ENCODE results near the gene SLC5A6. TPM values are rescaled to one million over a fixed set of nuclear protein-coding genes. Genes with fewer than 3 reads are reported as not detected.
"Not testable (repeated sequence)": the region's sequence is repeated elsewhere in the genome, so short reads cannot be mapped to it uniquely, and the experiment has no call there.

SLC5A6 gene
- total and polyA plus RNA-seq, 2 donors, result 8.2 to 17.7 TPM

GRCh38 chr2:27206346-27206745 lies 5.7 kb downstream of the SLC5A6 start:
- Histone ChIP-seq H3K4me3 (ENCODE audit: low read depth, low read length) (no peak overlapping the region), H3K27ac (ENCODE audit: low read depth) (no peak overlapping the region), H3K36me3 (ENCODE audit: insufficient read depth) (peaks cover 2% of the 10 kb centered on the region), H3K4me1 (ENCODE audit: insufficient read depth) (no peaks in the 10 kb centered on the region)
- WGBS, result 96% methylated on average over 6 of the region's 6 CpGs
- no peak for DNase-seq (ENCODE audit: extremely low spot score)

DNA sequence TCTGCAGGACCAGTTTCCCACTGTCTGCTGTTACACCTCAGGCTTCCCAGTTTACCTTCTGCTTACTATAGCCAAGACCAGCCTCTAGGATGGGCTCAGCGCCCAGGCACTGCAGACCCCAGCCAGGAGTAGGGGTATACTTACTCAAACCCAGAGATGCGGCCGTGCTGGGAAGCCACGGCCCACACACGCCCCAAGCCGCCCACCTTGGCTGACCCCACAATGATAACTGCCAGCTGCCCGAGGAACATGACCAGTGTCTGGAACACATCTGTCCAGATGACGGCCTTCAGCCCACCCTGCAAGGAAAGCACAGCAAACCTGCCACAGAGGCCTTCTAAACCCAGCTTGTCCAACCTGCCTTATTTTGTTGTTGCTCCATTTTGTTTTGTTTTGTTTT lies 6.9 kb downstream of the SLC5A6 start:
- H3K4me1 ChIP-seq (ENCODE audit: insufficient read depth), result no peaks in the 10 kb centered on the region
- H3K36me3 ChIP-seq (ENCODE audit: insufficient read depth), result peaks cover 2% of the 10 kb centered on the region
- H3K4me3 ChIP-seq (ENCODE audit: low read depth, low read length), result no peak overlapping the region
- no peak overlapping the region for H3K27ac ChIP-seq (ENCODE audit: low read depth)
- 73% methylated on average over 8 of the region's 8 CpGs for WGBS
- DNase-seq (ENCODE audit: extremely low spot score), result no peak

DNA sequence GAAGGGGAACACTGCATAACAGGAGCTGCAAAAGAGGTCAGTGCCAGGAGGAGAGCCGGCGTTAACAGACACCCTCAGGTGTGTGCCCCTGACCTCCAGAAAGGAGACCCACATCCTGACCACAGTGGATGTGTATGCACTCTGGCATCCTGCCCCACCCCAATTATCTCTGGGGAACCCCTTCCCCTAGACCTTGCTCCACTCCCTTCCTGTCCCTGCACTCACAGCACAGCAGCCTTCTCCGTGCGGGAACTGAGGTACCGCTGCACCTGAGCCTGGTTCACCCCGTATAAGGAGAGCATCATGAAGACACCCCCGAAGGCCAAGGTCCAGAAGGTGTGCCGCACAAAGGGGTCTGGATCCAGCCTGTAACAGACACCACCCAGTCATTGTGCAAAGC lies 7.5 kb downstream of the SLC5A6 start:
- H3K4me1 ChIP-seq (ENCODE audit: insufficient read depth), result no peaks in the 10 kb centered on the region
- H3K27ac ChIP-seq (ENCODE audit: low read depth), result no peak overlapping the region
- whole genome bisulfite sequencing, result 95% methylated on average over 8 of the region's 8 CpGs
- peaks cover 2% of the 10 kb centered on the region for H3K36me3 ChIP-seq (ENCODE audit: insufficient read depth)
- no peak for DNase-seq (ENCODE audit: extremely low spot score)
- H3K4me3 ChIP-seq (ENCODE audit: low read depth, low read length), result no peak overlapping the region

- 94% methylated on average over 9 of the region's 9 CpGs for WGBS
- Histone ChIP-seq H3K36me3 (ENCODE audit: insufficient read depth) (peaks cover 2% of the 10 kb centered on the region), H3K27ac (ENCODE audit: low read depth) (no peak overlapping the region), H3K4me3 (ENCODE audit: low read depth, low read length) (no peak overlapping the region), H3K4me1 (ENCODE audit: insufficient read depth) (no peaks in the 10 kb centered on the region)
- DNase-seq (ENCODE audit: extremely low spot score), result no peak
Observed at GRCh38 chr2:27203741-27204140, 8.3 kb downstream of the SLC5A6 start.

- Histone ChIP-seq H3K36me3 (ENCODE audit: insufficient read depth) (peaks cover 2% of the 10 kb centered on the region), H3K27ac (ENCODE audit: low read depth) (no peak overlapping the region), H3K4me3 (ENCODE audit: low read depth, low read length) (no peak overlapping the region), H3K4me1 (ENCODE audit: insufficient read depth) (no peaks in the 10 kb centered on the region)
- no peak for DNase-seq (ENCODE audit: extremely low spot score)
- 89% methylated on average over 2 of the region's 2 CpGs for WGBS
Observed at GRCh38 chr2:27202854-27203253, 9.2 kb downstream of the SLC5A6 start.

GRCh38 chr2:27201675-27202074 lies 10.4 kb downstream of the SLC5A6 start:
- no peak overlapping the region for H3K4me3 ChIP-seq (ENCODE audit: low read depth, low read length)
- no peaks in the 10 kb centered on the region for H3K4me1 ChIP-seq (ENCODE audit: insufficient read depth)
- 94% methylated on average over 7 of the region's 7 CpGs for WGBS
- DNase-seq (ENCODE audit: extremely low spot score), result no peak
- H3K36me3 ChIP-seq (ENCODE audit: insufficient read depth), result peaks cover 2% of the 10 kb centered on the region
- H3K27ac ChIP-seq (ENCODE audit: low read depth), result no peak overlapping the region

DNA sequence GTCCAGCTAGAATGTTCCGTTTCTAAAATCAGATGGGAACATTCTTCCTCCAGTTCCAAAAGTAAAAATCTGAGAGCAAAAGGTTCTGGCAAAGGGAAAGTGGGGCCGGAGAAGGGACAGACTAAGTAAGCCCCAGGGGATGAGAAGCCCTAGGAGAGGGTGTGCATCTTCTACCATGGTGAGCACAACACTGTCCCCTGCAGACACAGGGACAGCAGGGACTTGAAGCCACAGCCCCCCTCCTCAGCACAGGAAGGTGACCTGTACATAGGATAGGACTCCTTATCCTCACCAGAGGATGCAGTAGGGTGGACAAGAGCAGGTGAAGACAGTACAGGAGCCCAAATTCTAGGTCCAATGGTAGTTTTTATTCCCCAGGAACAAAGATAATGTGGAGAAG lies 12.8 kb downstream of the SLC5A6 start:
- DNase-seq (ENCODE audit: extremely low spot score), result no peak
- Histone ChIP-seq H3K4me1 (ENCODE audit: insufficient read depth) (no peaks in the 10 kb centered on the region), H3K36me3 (ENCODE audit: insufficient read depth) (no peaks in the 10 kb centered on the region), H3K4me3 (ENCODE audit: low read depth, low read length) (no peak overlapping the region), H3K27ac (ENCODE audit: low read depth) (no peak overlapping the region)
- WGBS, result 76% methylated on average over 2 of the region's 2 CpGs

- no peak overlapping the region for H3K4me3 ChIP-seq (ENCODE audit: low read depth, low read length)
- 74% methylated on average over 2 of the region's 2 CpGs for WGBS
- no peaks in the 10 kb centered on the region for H3K36me3 ChIP-seq (ENCODE audit: insufficient read depth)
- H3K4me1 ChIP-seq (ENCODE audit: insufficient read depth), result no peaks in the 10 kb centered on the region
- no peak for DNase-seq (ENCODE audit: extremely low spot score)
- H3K27ac ChIP-seq (ENCODE audit: low read depth), result no peak overlapping the region
Observed at GRCh38 chr2:27198627-27199026, 13.4 kb downstream of the SLC5A6 start.

GRCh38 chr2:27198068-27198467 lies 14.0 kb downstream of the SLC5A6 start:
- not testable (repeated sequence) for H3K36me3 ChIP-seq (ENCODE audit: insufficient read depth); H3K4me1 ChIP-seq (ENCODE audit: insufficient read depth); H3K4me3 ChIP-seq (ENCODE audit: low read depth, low read length); DNase-seq (ENCODE audit: extremely low spot score); H3K27ac ChIP-seq (ENCODE audit: low read depth)
- 85% methylated on average over 3 of the region's 3 CpGs for WGBS

DNA sequence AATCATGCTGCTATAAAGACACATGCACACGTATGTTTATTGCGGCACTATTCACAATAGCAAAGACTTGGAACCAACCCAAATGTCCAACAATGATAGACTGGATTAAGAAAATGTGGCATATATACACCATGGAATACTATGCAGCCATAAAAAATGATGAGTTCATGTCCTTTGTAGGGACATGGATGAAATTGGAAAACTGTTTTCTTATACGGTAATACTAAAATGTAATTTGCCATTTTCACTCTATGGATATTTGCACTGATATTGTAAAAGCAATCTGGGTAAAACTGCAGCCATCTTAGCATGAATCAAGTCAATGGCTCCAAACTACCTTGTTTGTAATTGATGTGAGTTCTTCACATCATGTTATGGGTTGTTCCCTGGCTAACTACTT lies 16.3 kb downstream of the SLC5A6 start:
- H3K4me3 ChIP-seq (ENCODE audit: low read depth, low read length); H3K27ac ChIP-seq (ENCODE audit: low read depth); H3K4me1 ChIP-seq (ENCODE audit: insufficient read depth); DNase-seq (ENCODE audit: extremely low spot score); H3K36me3 ChIP-seq (ENCODE audit: insufficient read depth): not testable (repeated sequence)
- WGBS, result 77% methylated on average over 3 of the region's 3 CpGs

GRCh38 chr2:27194538-27195354 lies 17.3 kb downstream of the SLC5A6 start:
- Histone ChIP-seq H3K27ac (ENCODE audit: low read depth) (no peak overlapping the region), H3K4me3 (ENCODE audit: low read depth, low read length) (no peak overlapping the region), H3K36me3 (ENCODE audit: insufficient read depth) (no peaks in the 10 kb centered on the region), H3K4me1 (ENCODE audit: insufficient read depth) (no peaks in the 10 kb centered on the region)
- 68% methylated on average over 17 of the region's 17 CpGs for WGBS
- no peak for DNase-seq (ENCODE audit: extremely low spot score)

DNA sequence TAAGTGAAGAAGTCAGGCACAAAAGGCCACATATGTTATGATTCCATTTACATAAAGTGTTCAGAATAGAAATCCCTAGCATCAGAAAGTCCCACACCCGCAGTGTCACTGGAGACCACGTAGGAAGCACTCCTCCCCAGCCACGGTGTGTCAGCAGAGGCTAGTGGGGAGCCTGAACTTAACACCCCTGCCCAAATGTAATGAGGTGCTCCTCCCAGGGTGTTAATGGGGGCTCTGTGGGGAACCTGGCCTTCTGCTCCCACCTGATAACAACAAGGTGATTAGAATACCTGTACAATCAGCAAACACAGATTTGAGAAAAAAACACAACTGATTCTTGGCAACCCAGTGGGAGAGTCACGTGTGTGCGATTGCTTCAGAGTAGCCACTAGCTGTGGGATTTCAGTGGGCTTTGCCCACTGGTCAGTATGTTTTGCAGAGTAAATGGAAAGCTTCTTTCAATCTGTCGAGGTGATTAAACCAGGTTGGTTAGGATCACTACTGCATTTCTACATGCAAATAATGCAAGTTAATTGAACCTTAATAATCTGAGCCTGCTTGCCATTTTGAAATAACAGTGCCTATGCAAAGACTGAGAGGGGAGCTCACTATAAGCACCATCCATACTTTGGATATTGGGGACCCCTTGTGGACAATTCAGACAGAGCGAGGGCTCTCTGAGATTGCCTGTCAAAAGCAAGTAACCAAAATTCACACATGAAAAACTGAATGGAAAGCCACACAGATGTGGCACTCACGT lies 20.8 kb downstream of the SLC5A6 start:
- Histone ChIP-seq H3K4me3 (ENCODE audit: low read depth, low read length) (no peak overlapping the region), H3K4me1 (ENCODE audit: insufficient read depth) (no peaks in the 10 kb centered on the region), H3K36me3 (ENCODE audit: insufficient read depth) (no peaks in the 10 kb centered on the region), H3K27ac (ENCODE audit: low read depth) (no peak overlapping the region)
- peak; percentile 37 for DNase-seq (ENCODE audit: extremely low spot score)
- WGBS, result 42% methylated on average over 8 of the region's 8 CpGs

DNA sequence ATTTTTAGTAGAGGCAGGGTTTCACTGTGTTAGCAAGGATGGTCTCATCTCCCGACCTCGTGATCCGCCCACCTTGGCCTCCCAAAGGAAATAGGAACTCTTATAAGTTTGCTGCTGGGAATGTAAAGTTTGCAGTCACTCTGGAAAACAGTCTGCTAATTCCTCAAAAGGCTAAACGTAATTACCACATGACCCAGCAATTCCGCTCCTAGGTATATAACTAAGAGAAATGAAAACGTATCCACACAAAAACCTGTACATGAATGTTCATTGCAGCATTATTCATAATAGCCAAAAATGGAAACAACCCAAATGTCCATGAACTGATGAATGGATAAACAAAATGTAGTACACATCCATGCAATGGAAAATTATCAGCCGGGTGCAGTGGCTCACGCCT lies 22.1 kb downstream of the SLC5A6 start:
- WGBS, result 92% methylated on average over 8 of the region's 8 CpGs

More for the DNA sequence above, 22.1 kb downstream of the SLC5A6 start:
- no peak overlapping the region for H3K4me3 ChIP-seq (ENCODE audit: low read depth, low read length)
- no peaks in the 10 kb centered on the region for H3K36me3 ChIP-seq (ENCODE audit: insufficient read depth)
- no peaks in the 10 kb centered on the region for H3K4me1 ChIP-seq (ENCODE audit: insufficient read depth)
- DNase-seq (ENCODE audit: extremely low spot score), result no peak
- no peak overlapping the region for H3K27ac ChIP-seq (ENCODE audit: low read depth)
